GM21381 (cell line): Measurements from ENCODE around the gene POLD4.

Experiments
- ATAC-seq: cut with Tn5 transposase; IDR thresholded peaks from one replicate; pipeline ENCODE4 v1.9.1; 2021; ENCODE audit warnings: mild to moderate bottlenecking, moderate library complexity; ENCODE audit not compliant: unreplicated experiment

The POLD4 gene

GRCh38 chr11:67303132-67303834 lies 50.1 kb downstream of the POLD4 start, which contains the start of gene SSH3:
TSS of gene SSH3 (plus strand) at chr11:67303530. CDS start at chr11:67303626, 96 bp downstream.
- ATAC-seq, result no peak

GRCh38 chr11:67302571-67303131 lies 50.7 kb downstream of the POLD4 start:
- no peak for ATAC-seq

- ATAC-seq, result no peak
These were observed 51.3 kb downstream of the POLD4 start for GRCh38 chr11:67301951-67302516.

GRCh38 chr11:67301313-67301921 lies 51.9 kb downstream of the POLD4 start:
- ATAC-seq, result no peak
